CD4-positive, alpha-beta T cell (primary cell): ENCODE measurements around the gene NUP133. TPM values are rescaled to one million over a fixed set of nuclear protein-coding genes. Genes with fewer than 3 reads are reported as not detected.

Experiments used
- ATAC-seq: fragments of 200-7000 bp; cut with Tn5 transposase; one replicate; pipeline ENCODE4 v1.10.0; 2022; ENCODE audit warnings: mild to moderate bottlenecking; ENCODE audit not compliant: poor library complexity
- CTCF ChIA-PET: fragments of 350-600 bp; sonication (Branson Sonifier 250); formaldehyde crosslinking; loops from one replicate; lab custom pipeline; 2021; ENCODE audit warnings: antibody characterized with exemption, inconsistent platforms; lab: Charles Lee
- POLR2A ChIA-PET: fragments of 350-600 bp; sonication (Branson Sonifier 250); formaldehyde crosslinking; loops from one replicate; lab custom pipeline; 2021; ENCODE audit warnings: antibody characterized with exemption, inconsistent platforms; lab: Charles Lee
- DNase-seq, 14 experiments: peaks; one replicate each; pipeline ENCODE4 v3.0.0-alpha.2; 2013 to 2020; ENCODE audit warnings: mixed read lengths in 2 of 14
- H3K27ac ChIP-seq, 2 donors: one replicate each; pipeline versions ENCODE4 v1.5.1 to v1.7.0; 2013; ENCODE audit warnings: low read length in 2 of 2, low read depth in 1 of 2, mild to moderate bottlenecking in 1 of 2
- H3K27me3 ChIP-seq, 2 experiments: 1 replicate in 1 of 2; 2 replicates in 1 of 2; pipeline versions ENCODE4 v1.6.1 to v1.7.0; 2013; ENCODE audit warnings: low read length in 2 of 2, control low read depth in 1 of 2, mild to moderate bottlenecking in 1 of 2, moderate library complexity in 1 of 2; ENCODE audit not compliant: insufficient read depth in 2 of 2, control insufficient read depth in 1 of 2
- H3K36me3 ChIP-seq: one replicate; pipeline ENCODE4 v1.6.1; 2013; ENCODE audit warnings: low read length, control low read depth; ENCODE audit not compliant: insufficient read depth
- H3K4me1 ChIP-seq: one replicate; pipeline ENCODE4 v1.6.1; 2013; ENCODE audit warnings: low read length, control low read depth; ENCODE audit not compliant: insufficient read depth
- H3K4me3 ChIP-seq: one replicate; pipeline ENCODE4 v1.5.1; 2013; ENCODE audit warnings: mild to moderate bottlenecking, low read length, moderate library complexity
- H3K9me3 ChIP-seq, 2 experiments: 1 replicate in 1 of 2; 2 replicates in 1 of 2; pipeline versions ENCODE4 v1.6.1 to v1.7.0; 2013; ENCODE audit warnings: low read length in 2 of 2, mild to moderate bottlenecking in 2 of 2, control low read depth in 1 of 2, moderate library complexity in 1 of 2; ENCODE audit not compliant: control insufficient read depth in 1 of 2, insufficient read depth in 1 of 2
- H3K27ac Mint-ChIP-seq: one replicate; pipeline ENCODE4 v1.8.0; 2020; ENCODE audit warnings: mixed read lengths
- H3K27me3 Mint-ChIP-seq: one replicate; pipeline ENCODE4 v1.8.0; 2021; ENCODE audit warnings: mixed read lengths
- H3K36me3 Mint-ChIP-seq: one replicate; pipeline ENCODE4 v1.8.0; 2021; ENCODE audit warnings: low read depth, mixed read lengths
- H3K4me1 Mint-ChIP-seq: one replicate; pipeline ENCODE4 v1.8.0; 2021; ENCODE audit warnings: low read depth, mixed read lengths
- H3K4me3 Mint-ChIP-seq: one replicate; pipeline ENCODE4 v1.8.0; 2020; ENCODE audit warnings: mild to moderate bottlenecking, mixed read lengths
- H3K9me3 Mint-ChIP-seq: one replicate; pipeline ENCODE4 v1.8.0; 2020; ENCODE audit warnings: mixed read lengths
- CTCF ChIP-seq: fragments of 200-600 bp; IDR thresholded peaks from one replicate; pipeline ENCODE4 v1.8.0; 2022; ENCODE audit warnings: antibody characterized with exemption, mild to moderate bottlenecking
- intact Hi-C, 2 experiments: fragments of 100-400 bp; cut with DNase I in 1 of 2; cut with micrococcal nuclease in 1 of 2; formaldehyde crosslinking; loops; one replicate each; pipeline versions ENCODE4 v1.15.1 to v1.9.0; 2023 to 2025; cut with DNase I, micrococcal nuclease
- total RNA-seq, 174 experiments: library from RNA in 2 of 174; stranded (reverse) in 2 of 174; gene quantifications; one replicate each; pipeline ENCODE4 v1.2.3 and lab custom pipeline; 2021 to 2026

The NUP133 gene
- total RNA-seq, 2 experiments from 2014 or later: 42.0 to 45.3 TPM

GRCh38 chr1:229432116-229432461, 76.1 kb downstream of the NUP133 start:
- Mint-ChIP-seq H3K27me3 (peaks cover 68% of the 10 kb centered on the region), H3K36me3 (no peaks in the 10 kb centered on the region), H3K9me3 (no peaks in the 10 kb centered on the region), H3K4me3 (no peak overlapping the region), H3K27ac (no peak overlapping the region), H3K4me1 (peaks cover 24% of the 10 kb centered on the region)
- intact Hi-C loops: no loop called here
- Histone ChIP-seq H3K27me3 (peaks cover 69 to 85% of the 10 kb centered on the region in 2 experiments), H3K4me3 (peak overlapping the region; percentile 33), H3K4me1 (peaks cover 37% of the 10 kb centered on the region), H3K27ac (no peak overlapping the region), H3K9me3 (peaks cover 0 to 39% of the 10 kb centered on the region in 2 experiments), H3K36me3 (no peaks in the 10 kb centered on the region)
- ChIA-PET POLR2A (no interaction called here), CTCF (no interaction called here)
- TF ChIP-seq CTCF: no peak
- ATAC-seq: no peak
- DNase-seq: no peak

- no peak overlapping the region for H3K27ac Mint-ChIP-seq
- intact Hi-C loops: no loop called here
- Histone ChIP-seq H3K4me3 (peak overlapping the region; percentile 33), H3K27ac (no peak overlapping the region), H3K27me3 (peaks cover 74 to 91% of the 10 kb centered on the region in 2 experiments), H3K9me3 (peaks cover 0 to 39% of the 10 kb centered on the region in 2 experiments), H3K36me3 (no peaks in the 10 kb centered on the region), H3K4me1 (peaks cover 37% of the 10 kb centered on the region)
- no peaks in the 10 kb centered on the region for H3K9me3 Mint-ChIP-seq
- ChIA-PET CTCF (no interaction called here), POLR2A (interaction anchor here (1.4 kb wide), 1 partner anchor 10 kb away, joined by 4 read pairs; no protein-coding TSS in a partner anchor)
- H3K4me3 Mint-ChIP-seq: peak overlapping the region; percentile 92
- peaks cover 74% of the 10 kb centered on the region for H3K27me3 Mint-ChIP-seq
- no peak for TF ChIP-seq CTCF
- peak; percentile 46 for ATAC-seq
- no peaks in the 10 kb centered on the region for H3K36me3 Mint-ChIP-seq
- H3K4me1 Mint-ChIP-seq: peaks cover 24% of the 10 kb centered on the region
- DNase-seq: peak in 2 of 14 experiments; percentile 14 to 24
Measured at GRCh38 chr1:229431284-229432115, 76.6 kb downstream of the NUP133 start.

DNA sequence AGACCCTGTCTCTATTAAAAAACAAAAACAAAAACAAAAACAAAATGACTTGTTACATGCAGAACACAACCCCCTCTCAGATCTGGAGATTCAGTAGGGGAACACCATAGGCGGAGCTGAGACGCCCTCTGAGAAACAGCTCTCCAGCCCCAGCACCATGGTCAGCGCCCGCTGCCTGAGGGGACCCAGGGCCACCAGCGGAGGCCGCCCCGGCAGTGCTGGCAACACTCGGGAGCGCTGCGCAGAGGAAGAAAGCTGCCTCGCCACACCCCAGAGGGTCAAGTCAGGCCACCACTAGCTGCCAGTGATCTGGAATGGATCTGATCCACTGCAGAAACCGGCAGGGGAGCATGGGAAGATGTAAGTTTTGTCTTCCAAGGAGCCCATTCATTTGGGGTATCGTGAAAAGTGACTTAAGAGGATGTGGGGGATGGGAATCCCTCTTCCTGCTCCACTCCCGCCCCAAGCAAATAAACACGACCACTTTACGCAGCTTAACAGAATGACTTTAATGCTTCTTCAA, 77.3 kb downstream of the NUP133 start:
- peak overlapping the region; percentile 33 for H3K4me3 ChIP-seq
- Mint-ChIP-seq H3K27me3 (peaks cover 76% of the 10 kb centered on the region), H3K27ac (no peak overlapping the region), H3K36me3 (no peaks in the 10 kb centered on the region), H3K4me1 (peaks cover 24% of the 10 kb centered on the region), H3K9me3 (no peaks in the 10 kb centered on the region), H3K4me3 (peak overlapping the region; percentile 92)
- peaks cover 0 to 39% of the 10 kb centered on the region in 2 experiments for H3K9me3 ChIP-seq
- H3K27ac ChIP-seq: no peak overlapping the region
- peaks cover 37% of the 10 kb centered on the region for H3K4me1 ChIP-seq
- peaks cover 74 to 93% of the 10 kb centered on the region in 2 experiments for H3K27me3 ChIP-seq
- intact Hi-C loops: no loop called here
- ATAC-seq: peak; percentile 39
- POLR2A ChIA-PET: interaction anchor here (1.4 kb wide), 1 partner anchor 10 kb away, joined by 4 read pairs; no protein-coding TSS in a partner anchor
- TF ChIP-seq CTCF: no peak
- CTCF ChIA-PET: interaction anchor here (0.5 kb wide), 1 partner anchor 27 kb away, joined by 3 read pairs; no protein-coding TSS in a partner anchor
- H3K36me3 ChIP-seq: no peaks in the 10 kb centered on the region
- peak in 10 of 14 experiments; percentile 13 to 54 (median 38) for DNase-seq
